ENCODE measurements around the gene ALDH5A1.

DNA sequence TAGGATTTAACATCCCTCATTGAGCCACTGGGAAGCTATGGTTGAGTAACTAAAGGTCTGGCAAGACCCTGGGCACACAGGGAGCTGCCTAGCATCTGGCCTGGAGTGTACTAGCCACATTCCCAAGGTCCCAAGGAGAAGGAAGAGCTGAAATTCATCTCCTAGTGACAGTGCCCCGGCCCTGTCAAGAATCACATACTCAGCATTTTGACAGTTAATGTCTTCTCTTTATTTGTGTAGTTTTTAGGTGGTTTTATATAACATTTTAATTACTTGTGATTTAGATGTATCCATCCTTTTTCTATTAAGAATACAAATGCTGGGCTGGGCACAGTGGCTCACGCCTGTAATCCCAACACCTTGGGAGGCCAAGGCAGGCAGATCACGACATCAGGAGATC, 40.4 kb downstream of the ALDH5A1 start:
- TF ChIP-seq POLR2A (IDR thresholded peaks at IDR 0.05; ENCODE audit: low read depth, low read length) = no peak
- no peak for TF ChIP-seq POLR2AphosphoS5 (IDR thresholded peaks at IDR 0.05; ENCODE audit: low read depth, low read length)

Measured in GM12892 (cell line).